GM10266 (cell line): ENCODE results near the gene SPATA24.

ENCODE experiments used
- DNase-seq: peaks from one replicate; pipeline ENCODE4 v3.0.0; 2012; ENCODE audit errors: extremely low spot score
- CTCF ChIP-seq: IDR thresholded peaks from 2 replicates; pipeline ENCODE4 v1.5.1; 2012; ENCODE audit warnings: mild to moderate bottlenecking, low read depth; ENCODE audit not compliant: control insufficient read depth, insufficient read depth; ENCODE audit errors: missing control alignments

SPATA24 gene

GRCh38 chr5:139377226-139377625, 26.7 kb downstream of the SPATA24 start:
- DNase-seq: no peak
- no peak for TF ChIP-seq CTCF

DNA sequence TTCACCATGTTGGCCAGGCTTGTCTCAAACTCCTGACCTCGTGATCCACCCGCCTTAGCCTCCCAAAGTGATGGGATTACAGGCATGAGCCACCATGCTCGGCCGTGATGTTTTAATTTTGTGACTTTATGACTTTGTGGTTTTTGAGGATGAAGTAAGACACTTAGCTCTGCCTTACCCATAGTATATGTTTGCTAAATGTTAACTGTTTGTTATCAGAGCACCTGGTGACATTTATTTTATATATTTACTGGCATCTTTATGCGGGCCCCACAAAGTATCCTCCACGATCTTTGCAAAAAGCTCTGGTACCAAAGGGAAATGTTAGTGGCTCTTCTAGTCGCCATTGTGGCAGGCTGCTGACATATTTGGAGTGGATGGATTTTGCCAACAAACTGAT, 27.5 kb downstream of the SPATA24 start:
- no peak for DNase-seq
- TF ChIP-seq CTCF: no peak

DNA sequence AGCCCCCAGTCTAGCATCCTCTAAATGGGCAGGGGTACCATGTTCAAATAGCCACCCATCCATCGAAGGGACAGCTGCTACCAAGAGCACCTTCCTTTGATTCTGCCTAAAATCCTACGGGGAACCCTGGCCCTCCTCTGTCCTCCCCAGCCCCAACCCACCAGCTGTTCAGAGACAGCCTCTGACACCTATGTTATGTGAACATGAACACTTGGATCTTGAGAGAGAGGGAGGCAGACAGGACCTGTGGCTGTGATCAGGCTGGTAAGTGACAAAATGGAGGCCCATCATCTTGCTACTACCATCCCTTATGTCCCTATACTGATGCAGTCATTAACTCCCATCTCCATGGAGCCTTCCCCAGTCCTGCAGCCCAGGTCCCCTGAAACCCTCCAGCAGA, 29.0 kb downstream of the SPATA24 start:
- DNase-seq: no peak
- TF ChIP-seq CTCF: no peak

GRCh38 chr5:139371482-139372435, 32.1 kb downstream of the SPATA24 start:
- no peak for TF ChIP-seq CTCF
- no peak for DNase-seq

DNA sequence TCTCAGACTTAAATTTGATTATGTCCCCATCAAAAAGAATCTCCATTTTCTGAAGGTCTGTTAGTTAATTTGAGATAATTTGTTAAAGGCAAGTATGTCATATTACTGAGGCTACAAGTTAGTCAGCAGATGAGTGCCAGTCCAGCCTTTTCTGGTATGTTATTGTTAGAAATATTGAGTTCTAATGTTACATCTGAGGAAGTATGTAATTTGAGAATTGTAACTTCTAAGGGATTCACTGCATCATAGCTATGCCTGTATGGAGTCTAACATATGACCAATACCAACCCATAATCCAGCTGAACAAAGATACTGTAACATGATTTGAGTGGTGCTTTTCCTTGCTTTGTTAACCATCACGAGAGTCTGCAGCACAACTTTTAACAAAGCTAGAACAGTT, 34.7 kb downstream of the SPATA24 start:
- no peak for TF ChIP-seq CTCF
- DNase-seq: no peak

GRCh38 chr5:139368613-139369012, 35.3 kb downstream of the SPATA24 start:
- no peak for DNase-seq
- no peak for TF ChIP-seq CTCF

DNA sequence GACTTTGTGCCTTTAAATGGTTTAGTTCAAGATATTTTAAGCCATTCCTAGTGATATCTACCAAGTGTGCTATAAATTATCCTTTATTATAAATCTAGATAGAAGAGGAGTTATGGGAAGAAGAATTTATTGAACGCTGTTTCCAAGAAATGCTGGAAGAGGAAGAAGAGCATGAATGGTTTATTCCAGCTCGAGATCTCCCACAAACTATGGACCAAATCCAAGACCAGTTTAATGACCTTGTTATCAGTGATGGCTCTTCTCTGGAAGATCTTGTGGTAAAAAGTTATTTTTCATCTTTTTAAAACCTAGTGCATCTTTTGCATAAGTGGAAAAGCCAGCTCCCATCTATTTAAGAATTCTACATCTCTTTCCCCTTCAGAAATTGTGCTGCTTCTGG, 39.4 kb downstream of the SPATA24 start:
- DNase-seq: no peak
- no peak for TF ChIP-seq CTCF
